Measurements from ENCODE around the gene STK39.
"Not testable (repeated sequence)": the region's sequence is repeated elsewhere in the genome, so short reads cannot be mapped to it uniquely, and the experiment has no call there.

STK39 gene

DNA sequence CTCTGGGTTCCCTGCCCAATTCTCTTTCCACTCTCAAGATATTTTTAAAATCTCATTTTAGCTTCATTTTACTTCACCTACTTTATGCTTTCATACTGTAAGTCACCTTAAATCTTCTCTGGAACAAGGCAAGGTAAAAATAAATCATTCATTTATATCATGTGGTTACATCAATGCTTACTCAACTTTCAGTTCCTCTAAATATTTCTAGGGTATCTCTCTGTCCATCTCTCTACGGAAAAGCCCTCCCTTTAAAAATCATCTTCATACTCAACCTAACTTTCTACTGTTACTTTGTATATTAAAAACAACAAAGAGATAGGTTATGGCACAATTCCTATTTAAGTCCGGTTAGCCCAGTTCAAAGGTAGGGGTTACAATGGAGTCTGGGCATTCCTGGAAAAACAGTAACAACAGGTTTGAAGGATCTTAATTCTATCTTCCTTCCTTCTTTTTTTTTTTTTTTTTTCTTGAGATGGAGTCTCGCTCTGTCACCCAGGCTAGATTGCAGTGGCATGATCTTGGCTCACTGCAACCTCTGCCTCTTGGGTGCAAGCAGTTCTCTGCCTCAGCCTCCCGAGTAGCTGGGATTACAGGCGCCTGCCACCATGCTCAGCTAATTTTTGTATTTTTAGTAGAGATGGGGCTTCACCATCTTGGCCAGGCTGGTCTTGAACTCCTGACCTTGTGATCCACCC is 205.1 kb downstream of the STK39 start:
- not testable (repeated sequence) for DNase-seq (ENCODE audit: low read depth)

GRCh38 chr2:168039881-168040280 is 207.5 kb downstream of the STK39 start:
- DNase-seq (ENCODE audit: low read depth), result no peak

GRCh38 chr2:168037778-168038177 is 209.6 kb downstream of the STK39 start:
- DNase-seq (ENCODE audit: low read depth), result no peak

DNA sequence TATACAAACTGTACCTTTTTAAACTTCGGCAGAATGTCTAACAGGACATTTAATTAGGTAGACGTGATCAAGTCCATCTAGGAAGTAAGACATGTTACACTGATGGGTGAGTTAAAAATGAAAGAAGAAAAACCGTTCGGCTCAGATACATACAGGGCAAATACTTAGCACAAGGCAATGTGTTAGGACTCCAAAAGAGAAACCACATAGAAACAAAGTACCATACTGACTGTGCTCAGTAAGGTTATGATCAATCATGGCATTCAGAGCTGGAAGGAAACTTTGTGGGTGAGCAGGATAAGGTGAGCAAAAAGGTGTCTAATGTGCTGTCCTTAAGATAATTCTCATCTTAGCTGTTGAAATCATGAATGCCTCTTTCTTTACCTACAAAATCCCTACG is 211.9 kb downstream of the STK39 start:
- DNase-seq (ENCODE audit: low read depth), result no peak

GRCh38 chr2:168034616-168035015 is 212.8 kb downstream of the STK39 start:
- no peak for DNase-seq (ENCODE audit: low read depth)

DNA sequence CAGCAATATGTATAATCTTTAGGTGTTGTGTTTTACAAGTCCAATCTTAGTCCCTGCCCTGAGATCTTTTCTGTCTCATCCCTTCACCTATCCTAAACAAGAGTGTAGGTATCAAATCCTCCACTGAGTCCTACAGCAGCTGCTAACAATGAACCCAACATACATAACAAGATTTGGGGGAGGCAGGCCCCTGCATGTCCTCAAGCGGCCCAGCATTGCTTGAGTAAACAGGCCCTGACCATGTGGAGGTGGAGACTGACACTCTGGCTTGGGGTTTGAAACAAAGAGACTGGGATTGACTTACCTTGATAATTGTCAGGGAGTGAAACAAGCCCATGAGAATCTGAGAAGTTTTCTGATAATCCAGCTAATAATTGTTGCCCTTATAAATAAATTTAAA is 213.4 kb downstream of the STK39 start:
- DNase-seq (ENCODE audit: low read depth), result no peak

- DNase-seq (ENCODE audit: low read depth), result no peak
These were observed 215.3 kb downstream of the STK39 start for GRCh38 chr2:168032091-168032490.

DNA sequence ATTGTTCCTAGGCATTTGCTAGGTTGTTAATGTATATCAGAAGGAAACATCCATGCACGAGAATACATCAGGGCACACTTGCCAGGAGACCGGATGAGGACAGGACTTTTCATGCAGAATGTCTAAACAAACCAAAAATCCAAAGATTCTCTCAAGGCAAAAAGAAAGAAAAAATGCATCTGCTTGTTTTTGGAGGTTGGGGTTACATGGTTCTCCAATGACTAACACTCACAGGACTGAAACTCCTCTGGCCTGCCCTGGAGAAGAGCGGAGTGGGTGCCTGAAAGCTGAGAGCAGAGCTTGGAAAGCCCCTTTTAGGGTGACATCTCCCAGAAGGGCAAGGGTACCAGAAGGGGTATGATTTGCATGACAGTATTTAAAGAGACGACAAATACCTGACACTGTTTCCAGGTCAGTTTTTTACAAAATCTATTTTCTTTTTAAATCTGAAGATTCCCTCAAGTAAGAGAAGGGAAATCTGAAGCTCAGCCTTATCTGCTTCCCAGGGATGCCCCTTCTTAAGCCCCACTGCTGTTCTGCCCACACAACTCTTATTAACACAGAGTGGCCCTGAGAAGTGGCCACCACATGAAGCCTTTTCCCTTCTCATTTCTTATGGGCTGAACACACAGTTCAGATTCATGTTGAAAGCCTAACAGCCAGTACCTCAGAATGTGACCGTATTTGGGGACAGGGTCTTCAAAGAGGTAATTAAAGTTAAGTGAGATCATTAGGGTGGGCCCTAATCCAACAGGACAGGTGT is 216.4 kb downstream of the STK39 start:
- DNase-seq (ENCODE audit: low read depth), result no peak

- no peak for DNase-seq (ENCODE audit: low read depth)
These were observed 218.3 kb downstream of the STK39 start for GRCh38 chr2:168029071-168029470.

DNA sequence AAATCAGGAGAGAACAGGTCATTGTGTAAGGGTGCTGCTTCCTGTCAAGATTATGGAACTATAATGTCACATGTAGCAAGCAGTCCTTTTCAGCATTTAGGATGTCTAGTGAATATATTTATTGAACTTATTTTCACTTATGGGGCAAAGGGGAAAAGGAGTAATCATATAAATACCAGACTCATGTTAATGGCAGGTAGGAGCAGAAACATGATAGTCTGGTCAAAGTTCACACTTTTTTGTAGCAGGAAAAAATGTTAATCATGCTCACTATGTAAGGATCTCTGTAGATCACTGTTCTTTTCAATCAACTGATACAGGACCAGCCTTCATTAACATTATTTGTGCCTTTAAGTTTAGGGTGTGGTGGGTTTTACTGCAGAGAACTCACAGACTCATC is 219.0 kb downstream of the STK39 start:
- no peak for DNase-seq (ENCODE audit: low read depth)

- no peak for DNase-seq (ENCODE audit: low read depth)
These were observed 221.8 kb downstream of the STK39 start for GRCh38 chr2:168025487-168026202.

DNA sequence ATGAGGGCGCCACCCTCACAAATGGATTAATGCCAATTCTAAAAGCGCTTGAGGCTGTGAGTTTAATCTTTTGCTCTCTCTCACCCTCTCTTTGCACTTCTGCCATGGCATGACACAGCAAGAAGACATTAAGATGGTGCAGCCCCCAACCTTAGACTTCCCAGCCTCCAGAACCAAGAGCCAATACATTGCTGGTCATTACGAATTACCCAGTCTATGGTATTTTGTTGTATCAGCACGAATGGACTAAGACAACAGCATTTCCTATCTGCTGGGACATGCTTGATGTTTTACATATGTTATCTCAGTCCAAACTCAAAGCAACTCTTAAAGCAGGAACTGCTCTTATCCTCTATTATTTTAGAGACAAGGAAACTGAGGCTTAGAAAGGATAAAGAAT is 222.9 kb downstream of the STK39 start:
- DNase-seq (ENCODE audit: low read depth), result no peak

- DNase-seq (ENCODE audit: low read depth), result no peak
These were observed 225.4 kb downstream of the STK39 start for GRCh38 chr2:168021800-168022587.

- DNase-seq (ENCODE audit: low read depth), result no peak
These were observed 232.0 kb downstream of the STK39 start for GRCh38 chr2:168015274-168015953.

DNA sequence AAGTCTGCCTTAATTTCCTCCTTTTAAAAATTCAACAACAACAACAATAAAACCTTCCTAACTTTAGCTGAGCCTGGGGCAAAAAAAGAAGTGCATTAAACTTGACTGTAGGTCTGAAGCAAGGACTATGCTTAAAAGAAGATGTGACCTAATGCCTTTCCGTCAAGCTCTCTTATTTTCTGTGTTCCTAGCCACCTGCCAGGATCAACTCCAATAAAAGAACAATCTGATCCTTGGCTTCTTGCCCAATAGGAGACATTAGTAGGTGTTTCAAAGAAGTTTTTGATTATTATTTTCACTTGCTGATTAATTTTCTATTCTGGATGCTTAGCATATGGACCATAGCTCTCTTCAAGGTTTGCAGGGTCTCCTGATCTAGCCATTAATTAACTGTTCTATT is 237.5 kb downstream of the STK39 start:
- no peak for DNase-seq (ENCODE audit: low read depth)

DNA sequence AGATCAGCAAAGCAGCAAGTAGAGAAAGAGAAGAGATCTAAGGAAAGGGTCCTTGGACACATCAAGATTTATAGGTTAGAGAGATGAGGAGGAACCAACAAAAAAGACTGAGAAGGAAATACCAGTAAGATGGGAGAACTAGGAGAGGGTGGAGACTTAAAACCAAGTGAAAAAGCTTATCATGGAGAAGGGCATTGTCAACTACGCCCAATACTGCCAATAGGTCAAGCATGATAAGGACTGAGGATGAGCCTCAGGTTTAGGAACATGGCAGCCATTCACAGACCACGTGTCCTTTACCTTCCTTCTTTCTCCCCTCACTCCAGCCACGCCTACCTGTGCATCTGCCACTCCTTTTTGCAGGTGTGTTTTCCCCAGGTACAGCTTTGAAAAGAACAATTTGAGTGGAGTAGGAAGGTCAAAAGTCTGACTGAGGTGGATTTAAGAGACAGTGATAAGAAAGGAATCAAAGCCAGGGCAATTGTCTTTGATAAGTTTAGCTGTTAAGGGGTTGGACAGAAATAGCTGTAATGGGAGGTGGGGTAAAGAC is 238.7 kb downstream of the STK39 start:
- DNase-seq (ENCODE audit: low read depth), result no peak

DNA sequence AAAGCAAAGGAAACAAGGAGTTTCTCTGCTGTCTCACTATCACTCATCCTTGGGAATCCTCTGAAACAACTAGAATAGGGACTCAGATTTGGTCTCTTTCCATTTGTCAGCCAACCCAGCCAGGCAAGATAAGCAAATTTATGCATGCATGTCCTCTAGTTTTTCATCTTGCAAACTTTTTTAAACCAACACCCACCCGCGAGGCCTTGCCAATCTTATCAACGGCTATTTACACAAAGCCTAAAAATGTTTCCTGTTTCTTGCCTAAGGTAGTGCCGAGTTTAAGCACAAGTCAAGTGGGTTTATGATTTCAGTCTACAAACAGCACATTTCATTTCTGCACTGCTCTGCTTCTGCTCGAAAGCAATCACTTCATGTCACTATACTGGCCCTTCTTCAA is 240.9 kb downstream of the STK39 start:
- no peak for DNase-seq (ENCODE audit: low read depth)

GRCh38 chr2:168005586-168005985 is 241.8 kb downstream of the STK39 start:
- DNase-seq (ENCODE audit: low read depth), result no peak

GRCh38 chr2:168003876-168004275 is 243.5 kb downstream of the STK39 start:
- no peak for DNase-seq (ENCODE audit: low read depth)

DNA sequence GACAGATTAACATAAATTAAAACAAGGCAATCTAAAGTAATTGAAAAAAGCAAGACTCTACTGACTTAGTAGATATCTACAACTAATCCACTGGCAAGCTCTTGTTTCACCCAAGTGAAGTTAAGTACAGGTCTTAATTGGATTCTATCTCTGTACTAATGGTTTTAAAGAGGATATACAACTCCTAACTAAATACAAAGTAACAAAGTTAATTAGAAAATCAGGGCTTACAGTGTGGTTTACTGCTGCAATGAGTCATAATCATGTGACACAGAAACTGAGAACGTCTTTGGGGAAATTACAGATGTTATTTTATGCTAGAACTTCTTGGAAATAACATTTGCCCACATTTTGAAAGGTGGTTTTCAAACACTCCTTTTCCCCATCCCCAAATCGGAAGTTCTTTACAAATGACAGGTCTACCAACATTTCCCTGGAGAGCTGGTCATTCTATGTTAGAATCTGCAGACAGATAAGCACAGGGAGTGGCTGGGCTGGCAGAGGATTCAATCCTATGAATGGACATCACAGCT is 245.3 kb downstream of the STK39 start:
- peak; percentile 18 for DNase-seq (ENCODE audit: low read depth)

- no peak for DNase-seq (ENCODE audit: low read depth)
These were observed 255.1 kb downstream of the STK39 start for GRCh38 chr2:167992278-167992677.

All from HS-5 (cell line).